NCI-H1417 treated with DMSO at 0.1 percent for 48 hours (cell line): Measurements from ENCODE around the gene CSNK1A1L.

Experiments
- DNase-seq: peaks from one replicate; lab custom pipeline; 2025; lab: John Stamatoyannopoulos, UW

CSNK1A1L gene

GRCh38 chr13:37106642-37107041 lies 1.2 kb upstream of the CSNK1A1L start:
- DNase-seq, result no peak

- no peak for DNase-seq
These were observed 2.6 kb downstream of the CSNK1A1L start for GRCh38 chr13:37102896-37103295.

GRCh38 chr13:37101201-37101600 lies 4.3 kb downstream of the CSNK1A1L start:
- DNase-seq, result no peak

GRCh38 chr13:37100731-37101130 lies 4.7 kb downstream of the CSNK1A1L start:
- no peak for DNase-seq

- no peak for DNase-seq
These were observed 8.4 kb downstream of the CSNK1A1L start for GRCh38 chr13:37097076-37097475.

GRCh38 chr13:37094840-37095239 lies 10.6 kb downstream of the CSNK1A1L start:
- no peak for DNase-seq

GRCh38 chr13:37094099-37094498 lies 11.4 kb downstream of the CSNK1A1L start:
- no peak for DNase-seq

- no peak for DNase-seq
These were observed 13.6 kb downstream of the CSNK1A1L start for GRCh38 chr13:37091835-37092234.

- no peak for DNase-seq
These were observed 14.6 kb downstream of the CSNK1A1L start for GRCh38 chr13:37090912-37091311.

GRCh38 chr13:37089495-37089894 lies 16.0 kb downstream of the CSNK1A1L start:
- DNase-seq, result no peak

GRCh38 chr13:37087486-37087885 lies 18.0 kb downstream of the CSNK1A1L start:
- no peak for DNase-seq

- DNase-seq, result no peak
These were observed 19.9 kb downstream of the CSNK1A1L start for GRCh38 chr13:37085606-37086005.

- DNase-seq, result no peak
These were observed 28.6 kb downstream of the CSNK1A1L start for GRCh38 chr13:37076818-37077217.

- DNase-seq, result no peak
These were observed 30.3 kb downstream of the CSNK1A1L start for GRCh38 chr13:37075164-37075563.

- no peak for DNase-seq
These were observed 30.8 kb downstream of the CSNK1A1L start for GRCh38 chr13:37074703-37075102.

- DNase-seq, result no peak
These were observed 33.4 kb downstream of the CSNK1A1L start for GRCh38 chr13:37072024-37072423.

GRCh38 chr13:37070956-37071355 lies 34.5 kb downstream of the CSNK1A1L start:
- no peak for DNase-seq

GRCh38 chr13:37070145-37070695 lies 35.2 kb downstream of the CSNK1A1L start:
- DNase-seq, result no peak

GRCh38 chr13:37069597-37070103 lies 35.8 kb downstream of the CSNK1A1L start:
- no peak for DNase-seq

- no peak for DNase-seq
These were observed 36.5 kb downstream of the CSNK1A1L start for GRCh38 chr13:37068962-37069361.

- DNase-seq, result no peak
These were observed 37.6 kb downstream of the CSNK1A1L start for GRCh38 chr13:37067874-37068273.

GRCh38 chr13:37065890-37066526 lies 39.5 kb downstream of the CSNK1A1L start:
- no peak for DNase-seq

- no peak for DNase-seq
These were observed 45.6 kb downstream of the CSNK1A1L start for GRCh38 chr13:37059848-37060192.
